ENCODE data around the gene TXNDC11. TPM values are rescaled to one million over a fixed set of nuclear protein-coding genes. Genes with fewer than 3 reads are reported as not detected.
A peak's percentile ranks its signal among the peaks of the same experiment; 100 is the strongest.
"Not testable (repeated sequence)": the region's sequence is repeated elsewhere in the genome, so short reads cannot be mapped to it uniquely, and the experiment has no call there.

TXNDC11 gene, protein sequence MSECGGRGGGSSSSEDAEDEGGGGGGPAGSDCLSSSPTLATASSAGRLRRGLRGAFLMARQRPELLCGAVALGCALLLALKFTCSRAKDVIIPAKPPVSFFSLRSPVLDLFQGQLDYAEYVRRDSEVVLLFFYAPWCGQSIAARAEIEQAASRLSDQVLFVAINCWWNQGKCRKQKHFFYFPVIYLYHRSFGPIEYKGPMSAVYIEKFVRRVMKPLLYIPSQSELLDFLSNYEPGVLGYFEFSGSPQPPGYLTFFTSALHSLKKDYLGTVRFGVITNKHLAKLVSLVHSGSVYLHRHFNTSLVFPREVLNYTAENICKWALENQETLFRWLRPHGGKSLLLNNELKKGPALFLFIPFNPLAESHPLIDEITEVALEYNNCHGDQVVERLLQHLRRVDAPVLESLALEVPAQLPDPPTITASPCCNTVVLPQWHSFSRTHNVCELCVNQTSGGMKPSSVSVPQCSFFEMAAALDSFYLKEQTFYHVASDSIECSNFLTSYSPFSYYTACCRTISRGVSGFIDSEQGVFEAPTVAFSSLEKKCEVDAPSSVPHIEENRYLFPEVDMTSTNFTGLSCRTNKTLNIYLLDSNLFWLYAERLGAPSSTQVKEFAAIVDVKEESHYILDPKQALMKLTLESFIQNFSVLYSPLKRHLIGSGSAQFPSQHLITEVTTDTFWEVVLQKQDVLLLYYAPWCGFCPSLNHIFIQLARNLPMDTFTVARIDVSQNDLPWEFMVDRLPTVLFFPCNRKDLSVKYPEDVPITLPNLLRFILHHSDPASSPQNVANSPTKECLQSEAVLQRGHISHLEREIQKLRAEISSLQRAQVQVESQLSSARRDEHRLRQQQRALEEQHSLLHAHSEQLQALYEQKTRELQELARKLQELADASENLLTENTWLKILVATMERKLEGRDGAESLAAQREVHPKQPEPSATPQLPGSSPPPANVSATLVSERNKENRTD
- 27.3 and 31.0 TPM in 2 replicates for total RNA-seq (2014; rRNA removed)
- polyA plus RNA-seq (2012) = 20.2 TPM

DNA sequence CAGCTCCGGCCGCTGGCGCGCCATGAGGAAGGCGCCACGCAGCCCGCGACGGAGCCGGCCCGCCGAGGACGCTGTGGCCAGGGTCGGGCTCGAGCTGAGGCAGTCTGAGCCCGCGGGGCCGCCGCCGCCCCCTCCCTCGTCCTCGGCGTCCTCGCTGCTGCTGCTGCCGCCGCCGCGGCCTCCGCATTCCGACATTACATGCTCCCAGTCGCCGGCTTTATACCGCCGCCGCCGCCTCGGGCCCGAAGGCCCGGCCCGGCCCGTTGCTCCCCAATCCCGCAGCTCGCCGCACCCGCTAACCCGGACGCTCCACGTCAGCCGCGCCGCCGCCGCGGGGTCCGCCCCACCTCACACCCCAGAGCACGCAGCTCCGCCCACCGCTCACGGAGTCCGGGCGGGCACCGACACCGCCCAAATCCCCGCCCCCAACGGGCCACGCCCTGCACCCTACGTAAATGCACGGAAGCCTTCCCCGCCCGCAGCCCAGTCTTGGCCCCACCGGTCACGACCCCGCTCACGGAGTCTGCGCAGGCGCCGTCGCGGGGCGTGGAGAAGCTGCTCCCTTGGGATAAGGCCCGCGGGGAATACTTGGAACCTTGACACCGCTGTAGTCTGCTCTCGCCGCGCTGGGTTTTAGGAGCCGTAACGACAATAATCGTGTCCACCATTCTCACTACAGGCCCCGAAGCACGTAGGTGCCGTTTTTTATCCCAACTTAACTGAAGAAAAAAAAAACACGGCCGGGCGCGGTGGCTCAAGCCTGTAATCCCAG lies at the start of gene TXNDC11:
TSS of gene TXNDC11 (minus strand) at position 322 of the 772 bp plus-strand sequence. CDS start at position 195, 127 bp downstream.
- peak; percentile 95 for DNase-seq (ENCODE audit: low read depth)

DNA sequence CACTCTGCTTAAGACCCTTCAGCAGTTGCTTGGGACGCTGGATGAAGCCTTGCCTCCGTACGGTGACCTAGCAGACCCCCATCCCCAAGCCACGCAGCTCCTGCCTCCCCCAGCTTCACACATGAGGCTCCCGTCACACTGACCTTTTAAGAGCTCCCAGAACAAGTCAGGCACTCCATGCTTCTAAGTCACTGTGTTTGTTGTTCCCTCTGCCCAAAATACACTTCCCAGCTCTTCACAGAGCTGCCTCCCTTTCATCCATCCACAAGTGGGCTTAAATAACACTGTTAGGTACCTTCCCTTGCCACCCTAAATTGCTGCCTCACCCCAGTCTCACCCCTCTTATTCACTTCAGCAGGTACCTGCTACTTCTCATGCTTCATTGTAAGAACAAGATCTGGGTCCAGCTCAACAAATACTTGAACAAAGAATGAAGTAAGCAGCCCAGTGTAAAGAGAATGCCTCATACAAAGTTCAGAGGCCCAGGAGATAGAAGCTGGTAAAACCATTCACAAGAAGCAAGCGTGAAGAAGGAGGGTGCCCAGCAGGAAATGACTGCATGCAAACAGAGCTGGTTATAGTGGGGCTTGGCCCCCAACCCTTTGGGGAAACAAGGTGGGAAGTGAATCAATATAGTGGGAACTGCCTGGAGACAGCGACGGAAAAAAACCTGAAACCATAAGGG lies 48.6 kb upstream of the TXNDC11 start:
- no peak for DNase-seq (ENCODE audit: low read depth)

DNA sequence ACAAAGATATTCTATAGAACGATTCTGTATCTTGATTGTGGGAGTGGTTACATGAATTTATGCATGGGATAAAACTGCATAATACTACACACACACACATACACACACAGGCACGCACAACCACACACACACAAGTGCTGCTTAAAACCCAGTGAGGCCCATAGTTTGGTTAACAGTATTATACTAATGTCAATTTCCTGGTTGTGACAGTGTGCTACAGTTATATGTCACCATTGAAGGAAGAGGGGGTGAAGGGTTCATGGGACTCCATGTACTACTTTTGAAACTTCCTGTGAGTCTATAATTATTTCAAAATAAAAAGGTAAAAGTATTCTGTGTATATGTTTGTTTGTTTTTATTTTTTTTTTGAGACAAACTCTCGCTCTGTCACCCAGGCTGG lies 46.3 kb upstream of the TXNDC11 start:
- DNase-seq (ENCODE audit: low read depth) = no peak

DNA sequence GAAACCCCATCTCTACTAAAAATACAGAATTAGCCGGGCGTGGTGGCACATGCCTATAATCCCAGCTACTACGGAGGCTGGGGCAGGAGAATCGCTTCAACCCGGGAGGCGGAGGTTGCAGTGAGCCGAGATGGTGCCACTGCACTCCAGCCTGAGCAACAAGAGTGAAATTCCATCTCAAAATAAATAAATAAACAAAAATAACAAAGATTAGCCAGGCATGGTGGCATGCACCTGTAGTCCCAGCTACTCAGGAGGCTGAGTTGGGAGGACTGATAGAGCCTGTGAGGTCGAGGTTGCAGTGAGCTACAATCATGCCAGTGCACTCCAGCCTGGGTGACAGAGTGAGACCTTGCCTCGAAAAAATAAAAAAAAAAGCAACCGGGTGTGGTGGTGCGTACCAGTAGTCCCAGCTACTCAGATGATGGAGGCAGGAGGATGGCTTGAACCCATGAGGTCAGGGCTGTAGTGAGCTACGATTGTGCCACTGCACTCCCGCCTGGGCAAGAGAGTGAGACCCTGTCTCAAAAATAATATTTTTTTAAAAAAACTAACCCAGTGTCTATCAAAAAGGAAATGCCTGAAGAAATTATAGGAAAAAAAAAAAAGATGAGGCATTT lies 42.4 kb upstream of the TXNDC11 start:
- DNase-seq (ENCODE audit: low read depth) = not testable (repeated sequence)

DNA sequence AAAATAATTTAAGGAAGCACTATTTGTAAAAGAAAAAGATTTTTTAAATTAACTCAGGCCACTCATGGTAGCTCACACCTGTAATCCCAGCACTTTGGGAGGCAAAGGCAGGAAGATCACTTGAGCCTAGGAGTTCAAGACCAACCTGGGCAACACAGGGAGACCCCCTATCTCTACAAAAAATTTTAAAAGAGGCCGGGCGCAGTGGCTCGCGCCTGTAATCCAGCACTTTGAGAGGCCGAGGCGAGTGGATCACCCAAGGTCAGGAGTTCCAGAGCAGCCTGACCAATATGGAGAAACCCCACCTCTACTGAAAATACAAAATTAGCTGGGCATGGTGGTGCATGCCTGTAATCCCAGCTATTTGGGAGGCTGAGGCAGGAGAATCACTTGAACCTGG lies 41.7 kb upstream of the TXNDC11 start:
- DNase-seq (ENCODE audit: low read depth) = not testable (repeated sequence)

DNA sequence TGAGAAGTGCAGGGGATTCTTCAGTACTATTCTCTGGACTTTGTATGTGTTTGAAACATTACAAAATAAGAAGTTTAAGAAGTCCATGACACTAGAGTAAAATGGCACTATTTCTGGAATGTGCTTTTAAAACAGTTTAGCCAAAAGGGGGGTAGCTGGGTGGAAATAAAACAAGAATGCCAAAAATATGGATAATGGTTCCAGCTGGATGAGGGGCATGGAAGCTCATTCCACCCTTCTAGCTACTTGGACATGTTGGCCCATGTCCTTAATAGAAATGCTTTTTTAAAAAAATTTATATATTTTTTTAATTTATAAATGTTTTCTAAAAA lies 41.3 kb upstream of the TXNDC11 start:
- DNase-seq (ENCODE audit: low read depth) = no peak

DNA sequence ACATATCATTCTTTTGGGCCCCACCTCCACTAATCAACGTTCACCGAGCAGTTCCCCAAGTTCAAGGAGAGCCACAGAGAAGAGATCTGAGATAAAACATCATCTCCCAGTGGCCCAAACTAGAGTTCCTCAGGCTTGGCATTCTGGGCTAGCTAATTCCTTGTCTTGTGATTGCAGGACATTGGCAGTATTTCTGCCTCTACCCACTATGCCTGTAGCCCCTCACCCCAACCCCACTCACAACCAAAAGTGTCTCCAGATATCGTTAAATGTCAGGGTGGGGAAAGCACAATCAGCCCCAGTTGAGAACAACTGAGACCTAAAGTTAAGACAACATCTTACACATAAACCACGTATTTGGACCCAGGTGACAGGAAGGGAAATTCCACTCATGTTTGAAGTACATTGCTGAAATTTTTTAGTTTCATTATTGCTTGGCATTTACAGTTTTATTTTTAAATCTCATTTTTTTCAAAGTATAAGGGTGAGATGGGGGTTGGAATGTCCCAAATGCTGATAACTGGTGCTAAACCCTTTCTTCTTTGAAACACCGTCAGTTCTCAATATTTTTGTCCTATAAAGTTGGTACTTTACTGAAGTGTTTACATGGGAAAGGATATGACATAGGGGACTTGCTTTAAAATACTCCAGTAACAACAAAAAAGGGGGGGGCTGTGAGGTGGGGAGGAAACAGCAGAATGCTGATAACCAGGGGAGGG lies 40.8 kb upstream of the TXNDC11 start:
- no peak for DNase-seq (ENCODE audit: low read depth)

DNA sequence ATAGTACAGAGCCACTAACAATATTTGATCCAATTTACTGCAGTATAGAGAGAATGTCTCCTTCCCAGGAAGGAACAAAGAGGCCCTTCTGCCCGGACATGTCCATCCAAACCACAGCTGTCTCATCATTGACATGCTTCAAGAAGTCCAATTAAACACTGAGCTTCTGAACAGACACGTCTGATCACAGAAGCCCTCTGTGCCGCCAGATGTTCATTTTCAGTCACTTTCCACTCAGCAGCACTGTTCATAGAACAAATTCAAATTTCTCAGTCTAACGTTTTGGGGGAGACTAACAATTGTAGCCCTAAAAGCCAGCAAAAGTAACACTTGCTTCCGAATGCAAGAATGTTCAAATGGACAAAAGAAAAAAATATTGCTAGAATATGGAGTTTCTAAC lies 39.1 kb upstream of the TXNDC11 start:
- DNase-seq (ENCODE audit: low read depth) = peak; percentile 87

DNA sequence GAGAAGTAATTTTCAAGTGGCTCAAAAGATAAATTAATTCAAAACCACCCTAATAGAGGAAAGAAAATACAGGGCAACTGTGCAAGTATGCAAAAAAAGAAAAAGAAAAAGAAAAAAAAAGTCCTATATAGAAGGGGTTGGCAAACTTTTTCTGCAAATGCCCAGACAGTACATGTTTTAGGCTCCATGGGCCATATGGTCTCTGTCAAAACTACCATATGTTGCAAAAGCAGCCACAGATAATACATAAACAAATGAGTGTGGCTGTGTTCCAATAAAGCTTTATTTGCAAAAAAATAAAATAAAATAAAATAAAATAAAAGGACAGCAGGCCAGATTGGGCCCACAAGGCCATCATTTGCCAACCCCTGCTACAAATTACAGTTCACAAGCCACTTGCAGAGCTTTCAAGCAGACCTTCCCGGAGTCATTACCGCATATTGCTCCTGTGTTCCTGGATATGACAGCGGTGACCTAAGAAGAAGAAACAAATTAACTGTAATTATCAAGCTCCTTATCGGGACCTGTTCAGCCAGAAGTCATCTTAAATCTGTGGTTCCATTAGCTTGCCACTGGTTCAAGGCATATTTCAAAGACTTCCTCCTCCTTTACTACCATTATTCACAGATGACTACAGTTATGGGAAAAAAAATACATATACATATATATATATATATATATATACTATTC lies 38.5 kb upstream of the TXNDC11 start:
- DNase-seq (ENCODE audit: low read depth) = no peak

DNA sequence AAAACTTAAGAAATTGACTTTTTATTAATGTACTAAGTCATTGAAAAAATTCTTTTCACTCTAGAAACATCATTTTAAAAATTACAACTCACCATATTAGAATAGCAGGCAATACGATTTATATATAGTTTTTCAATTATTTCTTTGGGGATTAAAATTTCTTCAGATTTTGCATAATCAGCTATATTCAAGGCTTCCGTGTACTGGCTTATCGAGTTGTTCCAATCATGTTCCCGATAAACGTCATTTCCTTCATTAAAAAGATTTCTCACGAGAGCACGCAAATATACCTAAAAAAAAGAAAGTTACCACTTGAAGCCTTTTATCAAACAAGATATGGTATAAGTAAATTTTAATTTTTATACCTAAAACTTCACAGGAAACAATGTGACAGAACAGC lies 36.4 kb upstream of the TXNDC11 start:
- DNase-seq (ENCODE audit: low read depth) = no peak

DNA sequence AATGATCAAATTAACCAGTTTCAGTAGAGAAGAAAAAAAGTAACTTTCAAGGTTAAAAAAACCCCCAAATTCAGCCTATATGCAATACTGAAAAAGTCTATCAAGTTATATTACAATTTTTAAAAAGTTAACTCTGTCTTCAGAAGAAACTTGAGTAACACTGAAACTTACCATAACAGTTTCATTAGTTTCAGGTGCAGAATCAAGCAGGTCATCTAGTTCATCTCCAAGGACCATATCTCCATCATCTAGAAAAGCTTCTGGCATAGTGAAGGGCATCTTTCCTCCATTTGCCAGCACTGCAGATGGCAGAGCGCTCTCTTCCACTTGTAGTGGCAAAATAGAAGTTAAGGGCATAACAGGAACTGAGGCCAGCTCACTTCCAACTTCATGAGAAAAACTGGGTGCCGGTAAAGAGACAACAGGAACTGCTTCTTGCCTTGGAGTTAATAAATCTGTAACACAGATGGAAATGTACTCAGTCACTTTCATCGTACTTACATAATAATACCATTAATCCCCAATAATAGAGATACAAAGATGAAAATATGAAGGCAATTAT lies 31.5 kb upstream of the TXNDC11 start:
- DNase-seq (ENCODE audit: low read depth) = no peak

DNA sequence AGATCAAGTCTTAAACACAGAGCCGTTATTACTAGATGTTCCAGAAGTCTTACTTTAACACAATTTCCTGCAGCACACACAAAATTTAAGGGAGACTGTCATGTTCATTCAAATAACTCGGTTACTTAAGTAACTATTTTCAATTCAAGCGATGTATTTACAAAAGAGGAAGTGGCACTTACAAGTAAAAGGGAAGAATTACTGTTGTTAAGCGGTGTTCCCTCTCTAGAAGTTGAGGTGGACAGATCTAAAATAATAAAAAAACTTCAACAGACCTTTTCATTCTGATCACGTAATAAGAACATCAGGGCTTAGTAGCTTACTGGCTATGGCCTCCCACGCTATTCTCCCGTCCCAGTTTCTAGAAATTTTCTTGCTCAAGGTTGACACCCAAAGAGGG lies 26.2 kb upstream of the TXNDC11 start:
- DNase-seq (ENCODE audit: low read depth) = no peak

DNA sequence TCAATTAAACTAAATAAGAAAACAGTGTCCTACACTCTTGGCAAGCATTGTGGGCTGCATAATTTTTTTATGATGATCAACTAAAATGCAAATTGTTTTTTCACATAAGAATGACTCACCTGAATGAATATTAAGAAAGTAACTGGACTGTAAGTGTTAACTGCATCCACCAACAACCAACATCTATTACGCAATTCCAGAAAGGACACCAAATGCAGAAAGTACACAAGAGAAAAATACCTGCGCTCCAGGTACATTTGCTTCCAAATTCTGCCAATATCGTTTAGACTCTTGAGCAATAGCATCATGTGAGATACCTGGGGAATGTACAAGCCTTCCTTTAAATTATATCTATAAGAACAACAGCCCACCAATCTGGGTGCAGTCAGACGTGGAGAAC lies 19.8 kb upstream of the TXNDC11 start:
- no peak for DNase-seq (ENCODE audit: low read depth)

DNA sequence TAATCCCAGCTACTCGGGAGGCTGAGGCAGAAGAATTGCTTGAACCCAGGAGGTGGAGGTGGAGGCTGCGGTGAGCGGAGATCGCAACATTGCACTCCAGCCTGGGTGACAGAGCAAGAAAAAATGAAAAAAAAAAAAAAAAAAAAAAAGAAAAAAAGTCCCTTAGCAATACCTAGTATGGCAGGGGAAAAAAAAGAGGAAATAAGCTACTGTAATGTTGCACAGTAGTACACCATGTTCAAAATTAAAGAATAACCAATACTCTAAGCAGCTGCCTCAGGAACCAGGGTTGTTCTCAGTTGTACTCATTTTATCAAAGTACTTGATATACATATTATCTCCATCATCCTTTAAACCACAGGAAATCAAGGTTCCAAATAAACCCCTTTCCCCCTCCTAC lies 17.3 kb upstream of the TXNDC11 start:
- DNase-seq (ENCODE audit: low read depth) = no peak

DNA sequence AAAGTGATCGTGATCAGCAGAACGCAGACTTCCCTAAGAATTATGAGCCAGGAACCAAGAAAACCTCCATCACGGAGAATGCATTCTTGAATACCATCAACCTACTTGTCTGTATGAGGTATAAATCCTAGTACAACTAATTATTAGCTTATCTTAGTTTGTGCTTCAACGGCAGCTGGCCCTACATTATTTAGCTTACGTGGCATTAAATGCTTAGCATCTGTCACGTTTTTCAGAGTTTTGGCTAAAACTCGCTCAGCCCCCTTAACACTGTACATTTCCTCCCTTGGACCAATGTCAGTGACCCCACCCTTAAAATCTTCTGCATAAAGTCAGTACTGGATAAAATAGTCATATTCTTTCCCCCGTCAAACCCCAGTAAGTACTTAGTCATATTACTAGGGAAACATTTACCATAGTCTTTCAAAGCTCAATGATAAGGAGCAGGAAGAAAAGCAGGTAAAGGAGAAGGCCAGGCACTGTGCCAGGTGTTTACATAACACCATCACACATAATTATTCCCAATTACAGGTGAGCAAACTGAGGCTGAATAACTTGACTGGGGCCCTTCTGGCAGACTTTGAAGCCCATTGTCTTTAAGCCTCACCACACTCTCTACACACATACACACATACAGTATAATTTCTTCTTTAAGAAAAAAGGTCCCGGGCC lies 16.6 kb upstream of the TXNDC11 start:
- DNase-seq (ENCODE audit: low read depth) = no peak

DNA sequence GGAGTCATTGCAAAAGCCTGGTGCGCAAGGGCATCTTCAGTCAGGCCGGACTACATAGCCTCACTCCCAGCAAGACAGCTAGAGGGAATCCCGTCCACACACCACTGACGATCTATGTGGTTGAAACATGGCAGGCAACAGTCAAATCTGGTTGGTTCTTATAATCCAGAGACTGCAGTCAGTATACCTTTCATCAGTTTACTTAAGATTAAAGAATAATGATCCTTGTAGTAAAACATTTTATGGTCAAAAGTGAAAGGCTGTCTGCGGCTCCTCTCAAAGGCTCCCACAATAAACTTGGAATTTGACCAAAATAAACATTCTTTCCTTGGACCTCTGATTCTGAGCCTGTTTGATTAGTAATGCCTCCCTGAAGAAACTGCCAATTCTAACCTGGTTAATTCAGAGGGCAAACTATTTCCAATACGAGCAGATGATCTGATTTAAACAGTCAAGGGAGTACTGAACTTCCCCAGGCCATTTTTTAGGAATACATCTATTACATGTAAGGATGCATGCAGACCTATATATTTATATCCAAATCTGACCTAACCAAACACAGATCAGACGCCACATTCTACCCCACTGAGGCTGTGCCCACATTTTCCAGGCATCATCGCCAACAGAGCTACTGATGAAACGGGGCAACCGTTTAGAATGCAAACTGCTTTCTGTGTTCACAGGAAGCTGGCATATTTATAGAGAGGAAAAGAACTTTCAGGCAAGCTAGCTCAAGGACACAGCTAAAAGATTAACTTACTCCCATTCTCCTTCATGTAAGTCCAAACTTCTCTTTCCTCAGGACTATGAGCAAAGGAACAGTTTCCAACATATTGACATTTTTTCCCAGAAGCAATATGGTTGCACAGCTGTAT lies 15.3 kb upstream of the TXNDC11 start:
- peak; percentile 51 for DNase-seq (ENCODE audit: low read depth)

DNA sequence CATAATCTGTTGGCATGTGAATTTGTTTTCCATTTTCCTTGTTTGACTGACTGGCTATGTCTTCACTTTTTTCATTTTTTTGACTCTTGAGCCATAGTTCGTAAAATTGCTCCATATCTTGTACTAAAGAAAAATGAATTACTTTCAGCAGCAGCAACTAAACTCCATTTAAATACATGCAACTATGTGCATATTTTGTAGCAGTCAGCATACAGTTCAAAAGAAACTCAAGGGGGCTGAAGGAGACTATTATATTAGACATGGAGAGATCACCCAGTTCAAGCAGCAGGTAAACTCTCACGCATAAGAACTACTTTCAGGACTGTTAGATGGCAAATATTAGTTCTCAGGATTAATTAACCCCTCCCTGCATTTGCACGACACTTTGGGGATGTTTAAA lies 13.6 kb upstream of the TXNDC11 start:
- no peak for DNase-seq (ENCODE audit: low read depth)

Data from LHCN-M2 (cell line).